Glutamatergic neuron (in vitro differentiated cells): ENCODE measurements around the gene ARHGEF11. TPM values are rescaled to one million over a fixed set of nuclear protein-coding genes. Genes with fewer than 3 reads are reported as not detected.

ENCODE experiments used
- DNase-seq: peaks from one replicate; pipeline ENCODE4 v3.0.0; 2022
- H3K27ac Mint-ChIP-seq: one replicate; pipeline ENCODE4 v1.8.0; 2020; ENCODE audit warnings: mild to moderate bottlenecking, mixed read lengths, inconsistent platforms; ENCODE audit not compliant: unreplicated experiment
- H3K27me3 Mint-ChIP-seq: one replicate; pipeline ENCODE4 v1.8.0; 2020; ENCODE audit warnings: mild to moderate bottlenecking, moderate library complexity, mixed read lengths, inconsistent platforms; ENCODE audit not compliant: unreplicated experiment
- H3K36me3 Mint-ChIP-seq: one replicate; pipeline ENCODE4 v1.8.0; 2020; ENCODE audit warnings: mild to moderate bottlenecking, mixed read lengths, inconsistent platforms; ENCODE audit not compliant: unreplicated experiment
- H3K4me1 Mint-ChIP-seq: one replicate; pipeline ENCODE4 v1.8.0; 2020; ENCODE audit warnings: mild to moderate bottlenecking, low read depth, mixed read lengths, inconsistent platforms; ENCODE audit not compliant: unreplicated experiment
- H3K4me3 Mint-ChIP-seq: one replicate; pipeline ENCODE4 v1.8.0; 2020; ENCODE audit warnings: mild to moderate bottlenecking, mixed read lengths, inconsistent platforms; ENCODE audit not compliant: unreplicated experiment
- H3K9me3 Mint-ChIP-seq: one replicate; pipeline ENCODE4 v1.8.0; 2020; ENCODE audit warnings: mild to moderate bottlenecking, moderate library complexity, mixed read lengths, inconsistent platforms; ENCODE audit not compliant: unreplicated experiment
- CTCF ChIP-seq: fragments of 200-600 bp; sonication (generic); IDR thresholded peaks from one replicate; pipeline ENCODE4 v1.5.0; 2021; ENCODE audit not compliant: partially characterized antibody, unreplicated experiment
- total RNA-seq: library from RNA; stranded (reverse); fragmentation: NEBNext Ultra II Directional; extraction: Animal tissue kit (Norgen Biotek cat#: 25700); gene quantifications from one replicate; pipeline ENCODE4 v1.2.1, GENCODE V29; 2021; ENCODE audit not compliant: unreplicated experiment

Gene ARHGEF11
- total RNA-seq, 1 donor from 2014 or later, result 40.5 TPM

- Mint-ChIP-seq H3K36me3 (no peaks in the 10 kb centered on the region), H3K27me3 (peaks cover 15% of the 10 kb centered on the region), H3K9me3 (peaks cover 4% of the 10 kb centered on the region), H3K4me3 (no peak overlapping the region), H3K27ac (no peak overlapping the region), H3K4me1 (peaks cover 2% of the 10 kb centered on the region)
- DNase-seq, result no peak
- TF ChIP-seq CTCF, result no peak
Observed at GRCh38 chr1:156906206-156906906, 139.2 kb downstream of the ARHGEF11 start.

GRCh38 chr1:156905651-156906050 is 139.9 kb downstream of the ARHGEF11 start:
- no peak overlapping the region for H3K27ac Mint-ChIP-seq
- peaks cover 16% of the 10 kb centered on the region for H3K27me3 Mint-ChIP-seq
- peaks cover 2% of the 10 kb centered on the region for H3K4me1 Mint-ChIP-seq
- no peak for TF ChIP-seq CTCF
- H3K36me3 Mint-ChIP-seq, result no peaks in the 10 kb centered on the region
- peaks cover 4% of the 10 kb centered on the region for H3K9me3 Mint-ChIP-seq
- no peak for DNase-seq
- no peak overlapping the region for H3K4me3 Mint-ChIP-seq

- H3K27me3 Mint-ChIP-seq, result peaks cover 16% of the 10 kb centered on the region
- no peak for TF ChIP-seq CTCF
- H3K27ac Mint-ChIP-seq, result no peak overlapping the region
- H3K4me3 Mint-ChIP-seq, result no peak overlapping the region
- H3K4me1 Mint-ChIP-seq, result peaks cover 2% of the 10 kb centered on the region
- peaks cover 4% of the 10 kb centered on the region for H3K9me3 Mint-ChIP-seq
- DNase-seq, result no peak
- H3K36me3 Mint-ChIP-seq, result no peaks in the 10 kb centered on the region
Observed at GRCh38 chr1:156905176-156905575, 140.4 kb downstream of the ARHGEF11 start.

DNA sequence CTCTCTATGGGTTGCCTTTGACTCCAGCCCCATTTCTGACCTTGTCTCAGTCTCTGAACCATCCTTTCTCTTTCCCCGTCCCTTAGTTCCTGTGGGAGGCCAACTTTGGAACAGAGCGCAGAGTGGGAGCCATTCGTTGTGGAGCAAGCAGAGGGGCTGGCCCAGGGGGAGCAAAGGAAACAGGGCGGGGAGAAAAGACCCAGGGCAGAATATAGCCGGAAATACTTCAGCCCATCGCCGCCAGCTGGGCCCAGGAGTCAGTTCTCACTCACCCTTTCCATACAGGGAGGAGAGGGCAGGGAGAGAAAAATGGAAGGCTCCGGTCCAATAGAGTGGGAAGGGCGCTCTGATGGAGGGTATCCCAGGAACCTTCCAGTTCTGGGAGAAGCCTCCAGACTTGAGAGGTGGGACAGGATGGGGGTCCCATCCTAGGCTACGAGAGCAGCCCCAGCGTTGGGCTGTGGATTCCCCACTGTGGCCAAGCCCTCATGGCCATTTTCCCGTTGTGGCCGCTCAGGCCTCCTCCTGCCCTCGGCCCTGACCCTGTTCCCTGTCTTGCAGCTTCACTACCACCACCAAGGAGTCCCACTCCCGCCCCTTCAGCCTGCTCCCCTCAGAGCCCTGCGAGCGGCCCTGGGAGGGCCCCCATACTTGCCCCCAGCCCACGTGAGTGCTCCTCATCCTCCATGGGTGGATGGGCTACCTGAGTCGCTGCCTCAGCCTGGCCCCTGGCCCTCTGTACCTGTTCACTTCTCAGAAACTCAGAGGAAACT is 141.2 kb downstream of the ARHGEF11 start:
- no peak overlapping the region for H3K4me3 Mint-ChIP-seq
- peaks cover 2% of the 10 kb centered on the region for H3K4me1 Mint-ChIP-seq
- no peak for TF ChIP-seq CTCF
- H3K27ac Mint-ChIP-seq, result no peak overlapping the region
- peaks cover 4% of the 10 kb centered on the region for H3K9me3 Mint-ChIP-seq
- no peaks in the 10 kb centered on the region for H3K36me3 Mint-ChIP-seq
- H3K27me3 Mint-ChIP-seq, result peaks cover 16% of the 10 kb centered on the region
- no peak for DNase-seq
